IMR-90 (cell line): ENCODE measurements around the gene ANO1. TPM values are rescaled to one million over a fixed set of nuclear protein-coding genes. Genes with fewer than 3 reads are reported as not detected.

Experiments
- ATAC-seq: fragments of 200-7000 bp; cut with Tn5 transposase; 2 replicates; pipeline ENCODE4 v1.9.1; 2020; ENCODE audit warnings: low read depth, mild to moderate bottlenecking, moderate library complexity
- BruUV-seq: library from RNA; stranded (reverse); fragments of 400-500 nt; replicated peaks from 2 replicates; lab custom pipeline; 2021; lab: Mats Ljungman, UMichigan
- CTCF ChIA-PET: fragments of 300-600 bp; formaldehyde crosslinking; extraction: SDS; loops from one replicate; lab custom pipeline; 2021; ENCODE audit warnings: antibody characterized with exemption; lab: Yijun Ruan, JAX
- POLR2A ChIA-PET: fragments of 300-600 bp; sonication (Branson Sonifier 250); formaldehyde crosslinking; loops from one replicate; lab custom pipeline; 2022; ENCODE audit warnings: antibody characterized with exemption; ENCODE audit not compliant: unreplicated experiment; lab: Charles Lee
- DNase-seq: peaks from one replicate; pipeline ENCODE4 v3.0.0; 2013
- H2AFZ ChIP-seq: replicated peaks from 2 replicates; pipeline ENCODE3; 2013; ENCODE audit warnings: low read length, mild to moderate bottlenecking; ENCODE audit not compliant: poor library complexity
- H2AK5ac ChIP-seq: 2 replicates; pipeline ENCODE4 v1.6.1; 2013; ENCODE audit warnings: low read depth, low read length, inconsistent platforms
- H2AK9ac ChIP-seq: replicated peaks from 2 replicates; pipeline ENCODE3; 2013; ENCODE audit warnings: mild to moderate bottlenecking, low read depth, low read length, moderate library complexity; ENCODE audit not compliant: poor library complexity
- H2BK120ac ChIP-seq: 2 replicates; pipeline ENCODE4 v1.6.1; 2013; ENCODE audit warnings: low read depth, low read length, inconsistent platforms
- H2BK15ac ChIP-seq: 3 replicates; pipeline ENCODE4 v1.6.1; 2013; ENCODE audit warnings: low read depth, low read length, inconsistent platforms
- H2BK20ac ChIP-seq: 2 replicates; pipeline ENCODE4 v1.6.1; 2013; ENCODE audit warnings: low read depth, mild to moderate bottlenecking, inconsistent platforms, low read length, moderate library complexity
- H2BK5ac ChIP-seq: 2 replicates; pipeline ENCODE4 v1.6.1; 2013; ENCODE audit warnings: mild to moderate bottlenecking, low read depth, low read length, inconsistent platforms; ENCODE audit not compliant: poor library complexity, severe bottlenecking
- H3K14ac ChIP-seq: replicated peaks from 2 replicates; pipeline ENCODE4 v1.6.1; 2013; ENCODE audit warnings: low read depth, low read length, inconsistent platforms
- H3K18ac ChIP-seq: 2 replicates; pipeline ENCODE4 v1.6.1; 2013; ENCODE audit warnings: low read depth, low read length, control low read depth
- H3K23ac ChIP-seq: 2 replicates; pipeline ENCODE4 v1.6.1; 2013; ENCODE audit warnings: low read depth, low read length, inconsistent platforms
- H3K27ac ChIP-seq: 2 replicates; pipeline ENCODE4 v1.5.1; 2013; ENCODE audit warnings: mild to moderate bottlenecking, control low read depth, low read length; ENCODE audit not compliant: insufficient read depth
- H3K27me3 ChIP-seq: 2 replicates; pipeline ENCODE4 v1.6.1; 2013; ENCODE audit warnings: low read length; ENCODE audit not compliant: control insufficient read depth, insufficient read depth
- H3K36me3 ChIP-seq: 2 replicates; pipeline ENCODE4 v1.6.1; 2013; ENCODE audit warnings: low read length, mixed read lengths; ENCODE audit not compliant: control insufficient read depth, insufficient read depth
- H3K4ac ChIP-seq: 2 replicates; pipeline ENCODE4 v1.6.1; 2013; ENCODE audit warnings: low read depth, low read length, inconsistent platforms
- H3K4me1 ChIP-seq: 2 replicates; pipeline ENCODE4 v1.6.1; 2013; ENCODE audit warnings: low read length, mixed read lengths; ENCODE audit not compliant: control insufficient read depth, insufficient read depth
- H3K4me2 ChIP-seq: 2 replicates; pipeline ENCODE4 v1.6.1; 2013; ENCODE audit warnings: low read depth, mild to moderate bottlenecking, control low read depth, low read length, moderate library complexity
- H3K4me3 ChIP-seq: 2 replicates; pipeline ENCODE4 v1.5.1; 2013; ENCODE audit warnings: low read depth, mild to moderate bottlenecking, control low read depth, low read length, moderate library complexity; ENCODE audit not compliant: insufficient read depth
- H3K56ac ChIP-seq: 2 replicates; pipeline ENCODE4 v1.6.1; 2013; ENCODE audit warnings: low read length, inconsistent platforms; ENCODE audit not compliant: insufficient read depth; ENCODE audit errors: extremely low read depth
- H3K79me1 ChIP-seq, 2 experiments: 2 replicates each; pipeline ENCODE4 v1.6.1; 2013; ENCODE audit warnings: low read length in 2 of 2, inconsistent platforms in 1 of 2, low read depth in 1 of 2
- H3K9ac ChIP-seq: 2 replicates; pipeline ENCODE4 v1.6.1; 2013; ENCODE audit warnings: low read depth, low read length, control low read depth
- H3K9me1 ChIP-seq: 2 replicates; pipeline ENCODE4 v1.6.1; 2013; ENCODE audit warnings: low read length, inconsistent platforms; ENCODE audit not compliant: insufficient read depth
- H3K9me3 ChIP-seq: 2 replicates; pipeline ENCODE4 v1.6.1; 2013; ENCODE audit warnings: low read length; ENCODE audit not compliant: control insufficient read depth, insufficient read depth
- H4K20me1 ChIP-seq: 2 replicates; pipeline ENCODE4 v1.6.1; 2013; ENCODE audit warnings: low read length, inconsistent platforms; ENCODE audit not compliant: insufficient read depth
- H4K5ac ChIP-seq: 2 replicates; pipeline ENCODE4 v1.6.1; 2013; ENCODE audit warnings: mild to moderate bottlenecking, low read depth, low read length, control low read depth
- H4K8ac ChIP-seq, 2 experiments: 2 replicates each; pipeline ENCODE4 v1.6.1; 2013; ENCODE audit warnings: low read depth in 2 of 2, low read length in 2 of 2, control low read depth in 1 of 2, inconsistent platforms in 1 of 2
- H4K91ac ChIP-seq: 2 replicates; pipeline ENCODE4 v1.6.1; 2013; ENCODE audit warnings: low read depth, low read length, inconsistent platforms; ENCODE audit not compliant: insufficient read depth
- BHLHE40 ChIP-seq: fragments of 150-350 bp; IDR thresholded peaks from 2 replicates; pipeline ENCODE4 v1.6.1; 2016; ENCODE audit warnings: mild to moderate bottlenecking, low read depth, low read length
- CEBPB ChIP-seq: IDR thresholded peaks from 2 replicates; pipeline ENCODE4 v1.6.1; 2012; ENCODE audit warnings: low read depth, low read length, improper control_type of control experiment
- CHD1 ChIP-seq: IDR thresholded peaks from 2 replicates; pipeline ENCODE4 v1.6.1; 2012; ENCODE audit warnings: low read depth, low read length, improper control_type of control experiment
- ELK1 ChIP-seq: fragments of 150-350 bp; IDR thresholded peaks from 2 replicates; pipeline ENCODE4 v1.6.1; 2016; ENCODE audit warnings: low read depth, mild to moderate bottlenecking, low read length, moderate library complexity, borderline replicate concordance
- FOS ChIP-seq: fragments of 150-350 bp; IDR thresholded peaks from 2 replicates; pipeline ENCODE4 v1.6.1; 2016; ENCODE audit warnings: low read depth, low read length
- MAFK ChIP-seq: IDR thresholded peaks from 2 replicates; pipeline ENCODE4 v1.6.1; 2012; ENCODE audit warnings: low read depth, low read length, improper control_type of control experiment
- MAZ ChIP-seq: IDR thresholded peaks from 2 replicates; pipeline ENCODE4 v1.6.1; 2012; ENCODE audit warnings: low read depth, mild to moderate bottlenecking, low read length, improper control_type of control experiment, moderate library complexity, borderline replicate concordance
- MXI1 ChIP-seq: IDR thresholded peaks from 2 replicates; pipeline ENCODE4 v1.6.1; 2012; ENCODE audit warnings: low read depth, mild to moderate bottlenecking, low read length, moderate library complexity, borderline replicate concordance
- NFE2L2 ChIP-seq: fragments of 150-350 bp; IDR thresholded peaks from 2 replicates; pipeline ENCODE4 v1.6.1; 2016; ENCODE audit warnings: low read depth, mild to moderate bottlenecking, low read length
- POLR2A ChIP-seq: IDR thresholded peaks from 2 replicates; pipeline ENCODE4 v1.6.1; 2012; ENCODE audit warnings: mild to moderate bottlenecking, low read depth, low read length
- RAD21 ChIP-seq: IDR thresholded peaks from 2 replicates; pipeline ENCODE4 v1.6.1; 2012; ENCODE audit warnings: low read length, improper control_type of control experiment
- RCOR1 ChIP-seq: IDR thresholded peaks from 2 replicates; pipeline ENCODE4 v1.6.1; 2012; ENCODE audit warnings: mild to moderate bottlenecking, low read length, improper control_type of control experiment; ENCODE audit not compliant: insufficient replicate concordance
- RFX5 ChIP-seq: IDR thresholded peaks from 2 replicates; pipeline ENCODE4 v1.8.0; 2012; ENCODE audit warnings: low read depth, mild to moderate bottlenecking, low read length, moderate library complexity
- SMC3 ChIP-seq: fragments of 150-350 bp; IDR thresholded peaks from 2 replicates; pipeline ENCODE4 v1.6.1; 2016; ENCODE audit warnings: low read depth, mild to moderate bottlenecking, antibody characterized with exemption, low read length, moderate library complexity
- USF2 ChIP-seq: fragments of 150-350 bp; IDR thresholded peaks from 2 replicates; pipeline ENCODE4 v1.6.1; 2017; ENCODE audit warnings: mild to moderate bottlenecking, antibody characterized with exemption, low read length, low read depth
- WGBS, 2 experiments: methylation state at CpG; one replicate each; pipeline versions ENCODE4 v1.1.5 to v1.1.7; 2013; ENCODE audit warnings: missing lambda C conversion rate in 2 of 2; ENCODE audit not compliant: insufficient read length in 1 of 2; ENCODE audit errors: extremely low coverage in 2 of 2; 5-methylcytosine and 5-hydroxymethylcytosine counted together
- dilution Hi-C: fragments of 300-500 bp; cut with HindIII; formaldehyde crosslinking; loops from one replicate; pipeline ENCODE4 v1.14.3; 2018; ENCODE audit warnings: low sequenced_read_pairs; ENCODE audit not compliant: unreplicated experiment
- in situ Hi-C: fragments of 300-500 bp; cut with MboI; formaldehyde crosslinking; loops from 3 replicates; pipeline ENCODE4 v1.14.3; 2019; ENCODE audit warnings: low sequenced_read_pairs, inconsistent platforms, mixed read lengths
- intact Hi-C: fragments of 100-400 bp; cut with micrococcal nuclease; formaldehyde crosslinking; loops from 2 replicates; pipeline ENCODE4 v1.10.0; 2022
- polyA plus RNA-seq, 3 experiments: library from polyadenylated mRNA; depleted of rRNA; stranded (reverse); fragments of >200 nt; gene quantifications; 2 replicates each; pipeline ENCODE4 v1.2.3, GENCODE V29; 2012; ENCODE audit warnings: low replicate concordance in 1 of 3
- total RNA-seq: library from RNA; depleted of rRNA; stranded (reverse); fragments of >200 nt; gene quantifications from 2 replicates; pipeline ENCODE4 v1.2.3, GENCODE V29; 2012
- TF ChIP-seq, protein P1 (sequence below): conservative IDR thresholded peaks from 2 replicates; pipeline ENCODE4 v1.5.1; 2012; ENCODE audit warnings: mild to moderate bottlenecking, low read depth, low read length, improper control_type of control experiment

The ANO1 gene
- total and polyA plus RNA-seq, 2 of the 4 experiments (the other 2 are of a cell fraction): 4.1 to 10.7 TPM

DNA sequence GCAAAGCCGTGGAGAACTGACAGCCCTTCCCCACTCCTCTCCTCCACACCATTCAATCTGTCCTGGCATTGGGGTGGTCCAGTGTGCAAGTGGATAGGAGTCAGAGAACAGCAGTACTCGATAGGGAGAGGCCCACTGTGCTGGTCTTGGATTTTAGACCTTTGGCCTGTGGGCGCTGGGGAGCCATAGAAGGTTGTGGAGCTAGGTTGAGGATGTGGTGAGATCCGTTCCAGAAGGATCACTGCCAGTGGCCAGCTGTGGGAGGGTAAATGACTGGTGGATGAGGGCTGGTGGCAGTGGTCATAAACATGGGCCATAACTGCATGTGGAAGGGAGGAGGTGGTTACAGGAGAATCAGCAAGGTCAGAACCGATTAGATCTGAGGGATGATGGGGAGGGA is 28.6 kb downstream of the ANO1 start:
- POLR2A ChIA-PET: no interaction called here
- no peak for ATAC-seq
- Histone ChIP-seq H3K18ac (no peak overlapping the region), H3K79me1 (no peaks in the 10 kb centered on the region), H2BK15ac (no peak overlapping the region), H3K36me3 (no peaks in the 10 kb centered on the region), H3K9me3 (no peaks in the 10 kb centered on the region), H2BK5ac (no peak overlapping the region), H3K27me3 (no peaks in the 10 kb centered on the region), H3K9me1 (peaks cover 12% of the 10 kb centered on the region), H4K5ac (no peak overlapping the region), H2AK9ac (peak overlapping the region; percentile 57), H2BK20ac (no peak overlapping the region), H4K20me1 (no peaks in the 10 kb centered on the region), H3K4me1 (peaks cover 15% of the 10 kb centered on the region), H3K9ac (no peak overlapping the region), H3K27ac (no peak overlapping the region), H3K56ac (no peak overlapping the region), H3K4me2 (no peak overlapping the region), H4K91ac (no peak overlapping the region), H3K23ac (no peak overlapping the region), H2AK5ac (peak overlapping the region; percentile 11; the same call in 1 of the 2 replicates), H2BK120ac (no peak overlapping the region), H2AFZ (no peak overlapping the region), H3K4me3 (no peak overlapping the region), H3K14ac (no peak overlapping the region), H4K8ac (no peak overlapping the region), H3K4ac (no peak overlapping the region; the same call in 1 of the 2 replicates)
- no TSS peak for BruUV-seq
- CTCF ChIA-PET: no interaction called here
- no peak for TF ChIP-seq CEBPB
- TF ChIP-seq FOS: no peak
- TF ChIP-seq POLR2A: no peak
- TF ChIP-seq CHD1: no peak
- TF ChIP-seq, protein P1, sequence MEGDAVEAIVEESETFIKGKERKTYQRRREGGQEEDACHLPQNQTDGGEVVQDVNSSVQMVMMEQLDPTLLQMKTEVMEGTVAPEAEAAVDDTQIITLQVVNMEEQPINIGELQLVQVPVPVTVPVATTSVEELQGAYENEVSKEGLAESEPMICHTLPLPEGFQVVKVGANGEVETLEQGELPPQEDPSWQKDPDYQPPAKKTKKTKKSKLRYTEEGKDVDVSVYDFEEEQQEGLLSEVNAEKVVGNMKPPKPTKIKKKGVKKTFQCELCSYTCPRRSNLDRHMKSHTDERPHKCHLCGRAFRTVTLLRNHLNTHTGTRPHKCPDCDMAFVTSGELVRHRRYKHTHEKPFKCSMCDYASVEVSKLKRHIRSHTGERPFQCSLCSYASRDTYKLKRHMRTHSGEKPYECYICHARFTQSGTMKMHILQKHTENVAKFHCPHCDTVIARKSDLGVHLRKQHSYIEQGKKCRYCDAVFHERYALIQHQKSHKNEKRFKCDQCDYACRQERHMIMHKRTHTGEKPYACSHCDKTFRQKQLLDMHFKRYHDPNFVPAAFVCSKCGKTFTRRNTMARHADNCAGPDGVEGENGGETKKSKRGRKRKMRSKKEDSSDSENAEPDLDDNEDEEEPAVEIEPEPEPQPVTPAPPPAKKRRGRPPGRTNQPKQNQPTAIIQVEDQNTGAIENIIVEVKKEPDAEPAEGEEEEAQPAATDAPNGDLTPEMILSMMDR: no peak
- TF ChIP-seq RCOR1: no peak
- TF ChIP-seq BHLHE40: no peak
- TF ChIP-seq MAFK: no peak
- no peak for TF ChIP-seq MAZ
- TF ChIP-seq RAD21: no peak
- TF ChIP-seq RFX5: no peak
- no peak for TF ChIP-seq MXI1
- TF ChIP-seq ELK1: no peak
- TF ChIP-seq USF2: no peak
- TF ChIP-seq NFE2L2: no peak
- no peak for TF ChIP-seq SMC3
- 82% methylated on average over 4 of the region's 5 CpGs; no CpG with 5 or more reads in 1 of the 2 experiments for WGBS, 2 experiments
- intact Hi-C loops (no loop called here), in situ Hi-C loops (no loop called here), dilution Hi-C loops (no loop called here)
- no peak for DNase-seq
